Activated CD4-positive, alpha-beta T cell treated with anti-CD3 and anti-CD28 coated beads, Interleukin-2, Interleukin-6, amounts not matched to agents 100 ng/mL and 50 ng/mL, durations not matched to agents 16 hours and 8 hours (primary cell): ENCODE measurements around the gene ZNF770.

Source experiments
- DNase-seq: peaks from one replicate; pipeline ENCODE4 v3.0.0-alpha.2; 2020

ZNF770 gene, protein sequence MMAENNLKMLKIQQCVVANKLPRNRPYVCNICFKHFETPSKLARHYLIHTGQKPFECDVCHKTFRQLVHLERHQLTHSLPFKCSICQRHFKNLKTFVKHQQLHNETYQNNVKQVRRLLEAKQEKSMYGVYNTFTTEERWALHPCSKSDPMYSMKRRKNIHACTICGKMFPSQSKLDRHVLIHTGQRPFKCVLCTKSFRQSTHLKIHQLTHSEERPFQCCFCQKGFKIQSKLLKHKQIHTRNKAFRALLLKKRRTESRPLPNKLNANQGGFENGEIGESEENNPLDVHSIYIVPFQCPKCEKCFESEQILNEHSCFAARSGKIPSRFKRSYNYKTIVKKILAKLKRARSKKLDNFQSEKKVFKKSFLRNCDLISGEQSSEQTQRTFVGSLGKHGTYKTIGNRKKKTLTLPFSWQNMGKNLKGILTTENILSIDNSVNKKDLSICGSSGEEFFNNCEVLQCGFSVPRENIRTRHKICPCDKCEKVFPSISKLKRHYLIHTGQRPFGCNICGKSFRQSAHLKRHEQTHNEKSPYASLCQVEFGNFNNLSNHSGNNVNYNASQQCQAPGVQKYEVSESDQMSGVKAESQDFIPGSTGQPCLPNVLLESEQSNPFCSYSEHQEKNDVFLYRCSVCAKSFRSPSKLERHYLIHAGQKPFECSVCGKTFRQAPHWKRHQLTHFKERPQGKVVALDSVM

DNA sequence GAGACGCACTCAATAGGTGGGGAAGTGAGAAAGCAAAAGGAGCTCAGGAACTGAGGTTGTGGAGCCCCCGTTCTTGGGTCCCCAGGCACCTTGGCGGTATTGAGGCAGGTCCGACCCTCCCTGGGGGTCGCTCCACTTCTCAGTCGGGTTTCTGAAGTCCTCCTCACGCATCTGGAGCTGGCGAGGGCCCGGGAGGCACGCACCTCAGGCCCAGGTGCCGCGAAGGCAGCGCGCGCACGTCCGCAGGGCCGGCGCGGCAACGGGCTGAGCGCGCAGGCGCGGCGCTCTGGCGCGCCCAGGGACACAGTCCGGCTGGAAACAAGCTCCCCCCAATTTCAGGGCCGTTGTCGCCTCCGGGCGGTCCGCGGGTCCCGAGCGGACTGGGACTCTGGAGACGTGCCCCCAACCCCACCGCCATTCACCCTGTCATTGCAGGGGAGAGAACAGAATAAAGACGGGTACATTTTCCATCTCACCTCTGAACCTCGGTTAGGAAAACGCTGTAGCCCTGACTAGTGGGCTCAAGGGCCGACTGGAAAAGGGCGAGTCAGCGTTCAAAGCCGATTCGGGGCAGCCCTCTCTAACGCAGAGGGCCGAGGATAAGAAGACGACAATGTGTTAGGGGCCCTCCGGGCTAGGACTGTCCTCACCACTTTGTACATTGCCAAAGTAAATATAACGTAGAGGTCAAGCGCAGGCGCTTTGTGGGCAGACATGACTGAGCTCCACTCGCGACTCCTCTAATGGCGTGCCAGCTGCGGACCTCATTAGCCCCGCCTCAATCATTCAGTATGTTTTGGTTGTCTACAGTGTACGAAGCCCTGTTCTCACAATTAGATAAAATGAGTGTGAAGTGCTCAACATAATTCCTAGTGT lies at the start of gene ZNF770:
Gene ZNF770 (minus strand): TSS at position 261 of the 876 bp plus-strand sequence. CDS start 4,853 bp downstream, outside the sequence.
- peak; percentile 88 for DNase-seq

GRCh38 chr15:35028235-35028984 lies 40.3 kb upstream of the ZNF770 start:
- no peak for DNase-seq

- no peak for DNase-seq
These were observed 35.7 kb upstream of the ZNF770 start for GRCh38 chr15:35023804-35024203.

DNA sequence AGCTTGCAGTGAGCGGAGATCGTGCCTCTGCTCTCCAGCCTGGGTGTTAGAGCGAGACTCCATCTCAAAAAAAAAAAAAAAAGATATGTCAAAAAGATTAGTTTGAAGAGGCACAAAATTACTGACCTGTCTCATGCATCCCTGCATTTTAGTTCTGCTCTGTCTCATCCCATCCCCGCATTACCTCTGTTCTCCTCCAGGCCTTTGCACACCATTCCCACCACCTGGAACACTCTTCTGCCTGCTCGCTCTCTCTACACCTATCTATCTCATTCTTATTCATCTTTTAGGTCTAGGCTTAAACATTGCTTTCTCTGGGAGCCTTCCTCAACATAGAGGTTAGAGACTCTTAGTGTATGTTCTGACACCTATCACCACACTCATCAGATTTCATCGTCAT lies 32.9 kb upstream of the ZNF770 start:
- DNase-seq = no peak

GRCh38 chr15:35019404-35020327 lies 31.6 kb upstream of the ZNF770 start:
- DNase-seq = no peak

DNA sequence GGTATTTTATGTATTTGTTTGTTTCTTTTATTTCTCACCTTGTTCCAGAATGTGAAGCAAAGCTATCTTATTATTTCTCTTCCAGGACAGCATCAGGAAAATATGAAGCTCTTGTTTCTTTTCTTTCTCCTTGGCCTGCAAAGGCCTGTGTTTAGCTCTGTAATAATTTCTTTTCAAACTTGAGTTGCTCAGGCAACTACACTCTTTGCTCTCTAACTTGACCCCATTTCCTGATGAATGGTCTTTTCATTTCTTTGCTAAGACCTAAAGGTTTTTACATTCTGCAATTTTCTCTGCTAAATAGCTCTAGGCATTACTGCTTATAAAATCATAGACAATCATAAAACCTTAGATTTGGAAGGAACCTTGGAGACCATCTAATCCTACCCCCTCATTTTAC lies 26.2 kb upstream of the ZNF770 start:
- no peak for DNase-seq

DNA sequence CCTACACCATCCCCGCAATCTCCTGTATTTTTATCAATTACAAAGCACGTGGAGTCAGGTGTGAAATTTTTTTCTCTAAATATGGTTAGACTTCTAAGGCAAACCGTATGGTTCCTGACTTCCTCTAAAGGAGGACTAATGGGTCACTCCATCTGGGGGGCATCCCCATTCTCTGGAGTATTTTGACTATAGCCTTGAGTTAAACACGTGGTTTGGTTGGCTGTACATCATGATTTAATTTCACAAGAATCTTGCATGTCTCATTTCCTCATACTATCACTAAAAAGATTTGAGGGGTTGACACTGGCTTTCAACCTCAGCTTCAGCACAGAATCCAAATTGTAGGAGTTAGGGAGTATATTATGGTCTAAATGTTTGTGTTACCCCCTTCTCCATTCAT lies 25.3 kb upstream of the ZNF770 start:
- no peak for DNase-seq

GRCh38 chr15:35007397-35007796 lies 19.3 kb upstream of the ZNF770 start:
- no peak for DNase-seq

DNA sequence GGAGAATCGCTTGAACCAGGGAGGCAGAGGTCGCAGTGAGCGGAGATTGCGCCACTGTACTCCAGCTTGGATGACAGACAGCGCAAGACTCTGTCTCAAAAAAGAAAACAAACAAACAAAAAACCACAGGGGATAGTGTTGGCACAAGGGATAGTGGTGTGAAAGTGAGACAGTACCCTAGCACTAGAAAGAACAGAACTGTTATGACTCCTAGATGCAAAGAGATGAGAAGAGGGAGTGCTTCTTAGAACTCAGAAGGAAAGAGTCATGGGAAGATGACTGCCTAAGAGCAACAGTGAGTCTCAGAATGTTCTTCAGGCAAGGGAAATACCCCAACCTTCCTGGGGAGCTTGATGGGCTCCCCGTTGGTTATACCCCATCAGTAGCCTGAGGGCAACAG lies 17.8 kb upstream of the ZNF770 start:
- no peak for DNase-seq

- no peak for DNase-seq
These were observed 15.8 kb upstream of the ZNF770 start for GRCh38 chr15:35003928-35004327.

GRCh38 chr15:35000511-35000910 lies 12.4 kb upstream of the ZNF770 start:
- DNase-seq = no peak

DNA sequence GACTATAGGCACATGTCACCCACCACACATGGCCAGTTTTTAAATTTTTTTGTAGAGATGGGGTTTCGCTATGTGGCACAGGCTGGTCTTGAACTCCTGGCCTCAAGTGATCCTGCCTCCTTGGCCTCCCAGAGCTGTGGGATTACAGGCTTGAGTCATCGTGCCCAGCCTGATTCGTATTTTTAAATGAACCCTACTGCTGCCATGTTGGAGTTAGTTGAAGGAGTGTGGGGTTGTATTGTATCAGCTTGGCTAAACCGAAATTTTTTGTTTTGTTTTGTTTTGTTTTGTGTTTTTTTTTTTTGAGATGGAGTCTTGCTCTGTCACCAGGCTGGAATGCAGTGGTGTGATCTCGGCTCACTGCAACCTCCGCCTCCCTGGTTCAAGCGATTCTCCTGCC lies 11.8 kb upstream of the ZNF770 start:
- DNase-seq = no peak

DNA sequence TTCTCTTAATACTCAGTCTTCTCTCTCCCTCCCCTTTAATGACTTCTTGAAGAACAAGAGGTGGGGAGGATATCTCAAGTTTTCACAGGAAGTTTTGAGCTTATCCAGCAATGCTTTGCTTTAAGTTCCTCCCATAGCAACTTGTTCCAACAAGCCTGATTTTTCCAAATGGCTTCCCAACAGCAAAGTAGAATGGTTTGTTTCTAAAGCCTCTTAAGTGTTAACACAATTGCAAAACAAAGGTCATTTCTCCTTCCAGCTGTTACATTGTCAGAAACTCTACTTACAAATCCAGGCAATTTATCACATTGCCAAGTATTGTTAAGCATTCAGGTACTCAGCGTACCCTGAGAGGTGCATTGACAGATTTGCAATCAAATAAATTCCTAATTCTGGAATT lies 6.8 kb upstream of the ZNF770 start:
- DNase-seq = no peak

DNA sequence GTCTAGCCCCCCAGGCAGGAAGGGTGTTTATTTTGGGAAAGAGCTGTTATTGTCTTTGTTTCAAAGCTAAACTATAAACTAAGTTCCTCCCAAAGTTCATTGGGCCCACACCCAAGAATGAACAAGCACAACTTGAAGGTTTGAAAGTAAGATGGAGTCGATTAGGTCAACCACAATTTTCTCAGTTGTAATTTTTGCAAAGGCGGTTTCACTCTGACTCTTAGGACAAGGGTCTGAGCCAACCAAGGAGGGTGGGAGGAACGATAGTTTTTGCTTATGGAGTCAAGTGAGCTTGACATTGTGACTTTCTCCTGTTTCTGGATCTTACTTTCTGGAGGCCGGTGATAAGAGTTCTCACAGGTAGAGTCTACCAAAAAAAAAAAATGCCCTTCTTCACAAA lies 5.8 kb upstream of the ZNF770 start:
- peak; percentile 89 for DNase-seq

GRCh38 chr15:34993412-34993811 lies 5.3 kb upstream of the ZNF770 start:
- DNase-seq = peak; percentile 72

DNA sequence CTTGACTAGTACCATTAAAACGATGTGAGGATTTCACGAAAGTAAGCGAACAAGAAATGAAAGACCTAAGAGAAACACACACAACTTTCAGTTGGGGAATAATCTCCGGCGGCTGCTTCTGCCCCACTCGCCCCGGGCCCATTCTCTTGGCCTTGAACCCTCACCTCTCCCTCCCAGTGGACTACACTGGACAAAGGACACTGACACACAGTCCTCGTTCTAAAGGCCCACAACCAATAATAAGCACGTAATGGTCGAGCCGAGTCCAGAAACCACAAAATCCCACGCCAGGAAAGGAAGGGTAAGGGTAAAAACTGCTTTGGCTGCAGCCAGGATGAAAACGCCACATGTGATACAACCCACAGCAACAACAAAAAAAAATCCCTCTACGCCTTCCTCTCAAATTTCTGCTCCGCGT lies 469 bp downstream of the ZNF770 start:
- no peak for DNase-seq

DNA sequence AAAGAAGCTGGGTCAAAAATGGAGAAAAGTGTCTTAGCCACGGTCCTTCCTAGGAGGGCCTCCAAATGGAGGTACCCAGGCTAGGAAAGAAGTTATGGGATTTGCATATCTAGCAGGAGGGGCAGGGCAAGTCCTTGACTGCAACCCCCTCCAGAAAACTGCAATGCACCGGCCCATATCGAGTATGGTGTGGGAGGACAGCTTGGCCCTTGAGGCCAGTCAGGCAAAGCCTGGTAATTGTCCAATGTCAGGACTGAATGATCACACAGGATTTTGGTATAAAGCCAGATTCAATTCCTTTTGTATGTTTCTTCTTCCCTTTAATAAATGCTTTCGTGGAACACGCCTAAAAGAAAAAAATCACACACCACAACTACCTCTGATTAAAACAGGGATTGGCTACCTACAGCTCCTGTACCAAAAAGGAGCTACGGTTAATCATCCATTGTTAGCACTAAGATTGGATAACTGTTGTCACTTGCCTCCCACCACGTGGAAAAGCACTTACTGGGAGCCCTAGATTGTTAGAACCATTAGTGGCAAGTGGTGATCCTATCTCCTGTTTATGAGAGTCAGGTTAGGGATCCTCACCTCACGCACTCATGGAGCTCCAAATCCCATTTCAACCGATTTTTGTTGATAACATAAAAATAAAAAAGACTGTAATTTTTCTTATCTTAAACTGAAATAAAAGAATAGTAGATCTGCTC lies 1.2 kb downstream of the ZNF770 start:
- DNase-seq = no peak

DNA sequence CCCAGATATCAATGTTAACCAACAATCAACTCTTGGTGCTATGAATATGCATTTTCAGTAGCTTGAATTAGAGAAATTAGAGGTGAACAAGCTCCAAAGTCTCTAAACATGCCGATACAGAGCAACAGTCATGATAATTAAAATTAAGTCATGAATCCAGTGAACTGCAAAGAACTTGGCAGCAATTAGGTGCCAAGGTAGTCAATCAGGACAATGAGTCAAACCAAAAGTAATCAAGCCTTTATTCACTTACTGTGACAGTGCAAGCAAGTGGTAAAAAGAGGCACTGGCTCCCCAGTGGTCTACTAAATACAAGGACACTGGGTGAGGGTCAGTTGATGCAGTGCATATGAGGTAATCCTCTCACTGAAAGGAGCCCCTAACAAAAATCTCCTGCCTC lies 1.8 kb downstream of the ZNF770 start:
- peak; percentile 25 for DNase-seq

DNA sequence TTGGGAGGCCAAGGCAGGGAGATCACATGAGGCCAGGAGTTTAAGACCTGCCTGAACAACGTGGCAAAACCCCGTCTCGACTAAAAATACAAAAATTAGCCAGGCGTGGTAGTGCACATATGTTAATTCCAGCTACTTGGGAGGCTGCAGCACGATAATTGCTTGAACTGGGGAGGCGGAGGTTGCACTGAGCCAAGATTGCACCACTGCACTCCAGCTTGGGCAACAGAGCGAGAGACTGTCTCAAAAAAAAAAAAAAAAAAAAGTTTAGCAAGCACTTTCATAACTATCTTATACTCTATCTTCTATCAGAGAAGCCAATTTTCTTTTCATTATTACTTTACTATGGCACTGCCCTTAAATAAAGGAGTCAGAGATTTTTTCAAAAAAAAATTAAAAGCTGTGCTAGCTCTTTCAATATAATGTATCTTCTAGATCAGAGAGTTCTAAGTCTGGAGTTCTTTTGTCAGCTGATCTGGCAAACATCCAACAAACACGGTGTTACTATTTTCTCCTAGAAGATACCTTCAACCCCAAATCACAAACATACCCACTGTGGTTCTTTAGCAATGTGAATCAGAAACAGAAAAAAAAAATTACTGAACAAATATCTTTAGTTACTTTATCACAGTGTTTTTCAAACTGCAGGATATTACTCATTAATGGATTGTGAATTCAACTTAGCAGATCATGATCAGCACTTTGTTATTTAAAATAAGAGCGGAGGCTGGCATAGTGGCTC lies 3.0 kb downstream of the ZNF770 start:
- DNase-seq = peak; percentile 30

DNA sequence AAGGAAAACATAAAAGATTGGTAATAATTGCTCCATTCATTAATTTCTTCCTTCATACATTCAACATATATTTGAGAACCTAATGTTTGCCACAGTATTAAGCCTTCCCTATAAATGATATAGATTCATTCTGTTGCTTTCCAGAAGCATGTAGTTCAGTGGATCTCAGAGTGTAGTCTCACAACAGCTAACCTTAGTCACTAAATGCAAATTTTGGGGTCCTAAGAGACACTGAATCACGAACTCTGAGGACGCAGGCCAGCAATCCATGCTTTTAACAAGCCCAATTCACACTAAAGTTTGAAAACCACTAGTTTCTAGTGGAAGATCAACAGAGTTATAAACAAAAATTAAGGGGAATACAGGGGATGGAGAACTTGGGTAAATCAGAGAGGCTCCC lies 11.3 kb downstream of the ZNF770 start:
- no peak for DNase-seq
